ENCODE measurements around the gene DHX9. TPM values are rescaled to one million over a fixed set of nuclear protein-coding genes. Genes with fewer than 3 reads are reported as not detected.

The DHX9 gene
- total RNA-seq, 1 experiment from 2014 or later, result 220 TPM

DNA sequence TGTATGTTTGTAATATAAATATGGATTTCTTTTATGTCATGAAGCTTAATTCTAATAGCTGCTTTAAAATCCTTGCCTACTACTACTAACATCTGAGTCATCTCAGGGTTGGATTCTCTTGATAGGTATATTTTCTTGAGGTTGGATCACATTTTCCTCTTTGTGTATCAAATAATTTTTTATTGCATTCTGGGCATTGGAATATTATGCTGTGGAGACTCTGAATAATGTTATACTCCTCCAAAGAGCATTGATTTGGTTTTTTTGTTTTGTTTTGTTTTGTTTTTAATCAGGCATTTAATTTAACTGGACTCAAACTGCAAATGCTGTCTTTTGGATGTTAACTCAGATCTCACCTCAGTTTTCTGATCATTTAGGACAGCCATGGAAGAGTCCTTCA, 8.0 kb downstream of the DHX9 start:
- Histone ChIP-seq H3K4me3 (replicated peaks in 1 of 2; ENCODE audit: low read depth in 1 of 2, low read length in 2 of 2) (no peak overlapping the region), H3K27ac (ENCODE audit: low read depth, low read length) (no peak overlapping the region), H3K27me3 (ENCODE audit: insufficient read depth, low read length) (no peaks in the 10 kb centered on the region), H3K9me2 (ENCODE audit: insufficient read depth) (no peaks in the 10 kb centered on the region), H2AFZ (ENCODE audit: low read depth, low read length, poor library complexity, severe bottlenecking) (no peak overlapping the region), H3K4me2 (ENCODE audit: low read length) (no peak overlapping the region), H3K9me3 (ENCODE audit: control insufficient read depth in 1 of 2, insufficient read depth in 1 of 2, low read depth in 1 of 2, low read length in 2 of 2) (no peaks in the 10 kb centered on the region), H3K79me2 (ENCODE audit: insufficient read depth, low read length) (peaks cover 100% of the 10 kb centered on the region), H3K4me1 (ENCODE audit: control insufficient read depth in 1 of 2, insufficient read depth in 2 of 2, low read length in 2 of 2) (peaks cover 0 to 3% of the 10 kb centered on the region in 2 experiments; a peak in 1 of 4 replicates), H4K20me1 (ENCODE audit: insufficient read depth) (peaks cover 83% of the 10 kb centered on the region; the same call in 1 of the 2 replicates), H3K9ac (ENCODE audit: low read length) (no peak overlapping the region), H3K36me3 (ENCODE audit: control insufficient read depth in 1 of 2, insufficient read depth in 2 of 2, low read length in 2 of 2) (peaks cover 61 to 65% of the 10 kb centered on the region in 2 experiments)
- TSS peak; percentile 0 for BruUV-seq (replicated peaks)
- no peak for DNase-seq (ENCODE audit: low read depth, low spot score)
- intact Hi-C loops (cut with micrococcal nuclease), result no loop called here
- no peak for ATAC-seq
- TF ChIP-seq SP1 (IDR thresholded peaks at IDR 0.05; ENCODE audit: low read depth), result no peak
- no peak for TF ChIP-seq EZH2phosphoT487 (IDR thresholded peaks at IDR 0.05; ENCODE audit: borderline replicate concordance)
- TF ChIP-seq RAD21 (IDR thresholded peaks at IDR 0.05; ENCODE audit: low read depth), result no peak
- no peak for TF ChIP-seq EGR1 (IDR thresholded peaks at IDR 0.05; ENCODE audit: low read depth)
- TF ChIP-seq JUND (IDR thresholded peaks at IDR 0.05), result no peak
- no peak for TF ChIP-seq CBX3 (IDR thresholded peaks at IDR 0.05; ENCODE audit: low read depth)
- TF ChIP-seq, protein P1, sequence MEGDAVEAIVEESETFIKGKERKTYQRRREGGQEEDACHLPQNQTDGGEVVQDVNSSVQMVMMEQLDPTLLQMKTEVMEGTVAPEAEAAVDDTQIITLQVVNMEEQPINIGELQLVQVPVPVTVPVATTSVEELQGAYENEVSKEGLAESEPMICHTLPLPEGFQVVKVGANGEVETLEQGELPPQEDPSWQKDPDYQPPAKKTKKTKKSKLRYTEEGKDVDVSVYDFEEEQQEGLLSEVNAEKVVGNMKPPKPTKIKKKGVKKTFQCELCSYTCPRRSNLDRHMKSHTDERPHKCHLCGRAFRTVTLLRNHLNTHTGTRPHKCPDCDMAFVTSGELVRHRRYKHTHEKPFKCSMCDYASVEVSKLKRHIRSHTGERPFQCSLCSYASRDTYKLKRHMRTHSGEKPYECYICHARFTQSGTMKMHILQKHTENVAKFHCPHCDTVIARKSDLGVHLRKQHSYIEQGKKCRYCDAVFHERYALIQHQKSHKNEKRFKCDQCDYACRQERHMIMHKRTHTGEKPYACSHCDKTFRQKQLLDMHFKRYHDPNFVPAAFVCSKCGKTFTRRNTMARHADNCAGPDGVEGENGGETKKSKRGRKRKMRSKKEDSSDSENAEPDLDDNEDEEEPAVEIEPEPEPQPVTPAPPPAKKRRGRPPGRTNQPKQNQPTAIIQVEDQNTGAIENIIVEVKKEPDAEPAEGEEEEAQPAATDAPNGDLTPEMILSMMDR (IDR thresholded peaks at IDR 0.05 in 2 of 3, conservative IDR thresholded peaks at IDR 0.05 in 1 of 3; ENCODE audit: borderline replicate concordance in 1 of 3, insufficient read depth in 1 of 3, low read depth in 2 of 3, low read length in 2 of 3), result no peak
- RAD21 ChIA-PET (ENCODE audit: low non-redundant PET in 1 of 2, low total read pairs in 2 of 2, uncharacterized antibody in 2 of 2, unreplicated experiment in 2 of 2), result no interaction called here
- POLR2A ChIA-PET, result no interaction called here
- CTCF ChIA-PET, result no interaction called here

DNA sequence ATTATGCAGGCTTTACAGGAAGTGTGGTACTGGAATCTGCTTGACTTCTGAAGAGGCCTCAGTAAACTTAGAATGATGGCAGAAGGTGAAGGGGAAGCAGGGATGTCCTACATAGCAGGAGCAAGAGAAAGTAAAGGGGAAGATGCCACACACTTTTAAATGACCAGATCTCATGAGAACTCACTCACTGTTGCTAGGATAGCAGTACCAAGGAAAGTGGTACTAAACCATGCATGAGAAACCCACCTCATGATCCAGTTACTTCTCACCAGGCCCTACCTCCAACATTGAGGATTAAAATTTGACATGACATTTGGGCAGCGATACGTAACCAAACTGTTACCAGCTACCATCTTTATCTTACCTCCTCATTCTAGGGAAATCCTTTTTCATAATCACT, 9.6 kb downstream of the DHX9 start:
- no peak overlapping the region for H3K9ac ChIP-seq (ENCODE audit: low read length)
- H4K20me1 ChIP-seq (ENCODE audit: insufficient read depth), result peaks cover 75% of the 10 kb centered on the region; the same call in 1 of the 2 replicates
- POLR2A ChIA-PET, result no interaction called here
- TF ChIP-seq CEBPB (IDR thresholded peaks at IDR 0.05; ENCODE audit: low read depth), result no peak
- TF ChIP-seq, protein P2, sequence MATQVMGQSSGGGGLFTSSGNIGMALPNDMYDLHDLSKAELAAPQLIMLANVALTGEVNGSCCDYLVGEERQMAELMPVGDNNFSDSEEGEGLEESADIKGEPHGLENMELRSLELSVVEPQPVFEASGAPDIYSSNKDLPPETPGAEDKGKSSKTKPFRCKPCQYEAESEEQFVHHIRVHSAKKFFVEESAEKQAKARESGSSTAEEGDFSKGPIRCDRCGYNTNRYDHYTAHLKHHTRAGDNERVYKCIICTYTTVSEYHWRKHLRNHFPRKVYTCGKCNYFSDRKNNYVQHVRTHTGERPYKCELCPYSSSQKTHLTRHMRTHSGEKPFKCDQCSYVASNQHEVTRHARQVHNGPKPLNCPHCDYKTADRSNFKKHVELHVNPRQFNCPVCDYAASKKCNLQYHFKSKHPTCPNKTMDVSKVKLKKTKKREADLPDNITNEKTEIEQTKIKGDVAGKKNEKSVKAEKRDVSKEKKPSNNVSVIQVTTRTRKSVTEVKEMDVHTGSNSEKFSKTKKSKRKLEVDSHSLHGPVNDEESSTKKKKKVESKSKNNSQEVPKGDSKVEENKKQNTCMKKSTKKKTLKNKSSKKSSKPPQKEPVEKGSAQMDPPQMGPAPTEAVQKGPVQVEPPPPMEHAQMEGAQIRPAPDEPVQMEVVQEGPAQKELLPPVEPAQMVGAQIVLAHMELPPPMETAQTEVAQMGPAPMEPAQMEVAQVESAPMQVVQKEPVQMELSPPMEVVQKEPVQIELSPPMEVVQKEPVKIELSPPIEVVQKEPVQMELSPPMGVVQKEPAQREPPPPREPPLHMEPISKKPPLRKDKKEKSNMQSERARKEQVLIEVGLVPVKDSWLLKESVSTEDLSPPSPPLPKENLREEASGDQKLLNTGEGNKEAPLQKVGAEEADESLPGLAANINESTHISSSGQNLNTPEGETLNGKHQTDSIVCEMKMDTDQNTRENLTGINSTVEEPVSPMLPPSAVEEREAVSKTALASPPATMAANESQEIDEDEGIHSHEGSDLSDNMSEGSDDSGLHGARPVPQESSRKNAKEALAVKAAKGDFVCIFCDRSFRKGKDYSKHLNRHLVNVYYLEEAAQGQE (IDR thresholded peaks at IDR 0.05; ENCODE audit: low read depth), result no peak
- no peak for TF ChIP-seq SRF (IDR thresholded peaks at IDR 0.05; ENCODE audit: low read depth)
- TF ChIP-seq, protein P1 (IDR thresholded peaks at IDR 0.05 in 2 of 3, conservative IDR thresholded peaks at IDR 0.05 in 1 of 3; ENCODE audit: borderline replicate concordance in 1 of 3, insufficient read depth in 1 of 3, low read depth in 2 of 3, low read length in 2 of 3), result no peak
- no peak for TF ChIP-seq EZH2 (IDR thresholded peaks at IDR 0.05)
- no peak for TF ChIP-seq POLR2A (IDR thresholded peaks at IDR 0.05; ENCODE audit: borderline replicate concordance, extremely low read depth, insufficient read depth, insufficient read length)
- TF ChIP-seq ZFX (IDR thresholded peaks at IDR 0.05), result no peak
- no peak for TF ChIP-seq EZH2phosphoT487 (IDR thresholded peaks at IDR 0.05; ENCODE audit: borderline replicate concordance)

More for the DNA sequence above, 9.6 kb downstream of the DHX9 start:
- Histone ChIP-seq H3K27me3 (ENCODE audit: insufficient read depth, low read length) (no peaks in the 10 kb centered on the region), H3K36me3 (ENCODE audit: control insufficient read depth in 1 of 2, insufficient read depth in 2 of 2, low read length in 2 of 2) (peaks cover 57 to 69% of the 10 kb centered on the region in 2 experiments), H3K4me3 (replicated peaks in 1 of 2; ENCODE audit: low read depth in 1 of 2, low read length in 2 of 2) (no peak overlapping the region), H2AFZ (ENCODE audit: low read depth, low read length, poor library complexity, severe bottlenecking) (no peak overlapping the region), H3K27ac (ENCODE audit: low read depth, low read length) (no peak overlapping the region), H3K4me1 (ENCODE audit: control insufficient read depth in 1 of 2, insufficient read depth in 2 of 2, low read length in 2 of 2) (no peaks in the 10 kb centered on the region), H3K9me2 (ENCODE audit: insufficient read depth) (no peaks in the 10 kb centered on the region), H3K4me2 (ENCODE audit: low read length) (no peak overlapping the region), H3K79me2 (ENCODE audit: insufficient read depth, low read length) (peaks cover 100% of the 10 kb centered on the region), H3K9me3 (ENCODE audit: control insufficient read depth in 1 of 2, insufficient read depth in 1 of 2, low read depth in 1 of 2, low read length in 2 of 2) (no peaks in the 10 kb centered on the region)
- ChIA-PET CTCF (no interaction called here), RAD21 (ENCODE audit: low non-redundant PET in 1 of 2, low total read pairs in 2 of 2, uncharacterized antibody in 2 of 2, unreplicated experiment in 2 of 2) (no interaction called here)
- intact Hi-C loops (cut with micrococcal nuclease), result no loop called here
- no peak for ATAC-seq
- no TSS peak for BruUV-seq (replicated peaks)
- DNase-seq (ENCODE audit: low read depth, low spot score), result no peak

All from HCT116 (cell line).